ENCODE results near the gene FLVCR2.
"Not testable (repeated sequence)": the region's sequence is repeated elsewhere in the genome, so short reads cannot be mapped to it uniquely, and the experiment has no call there.

FLVCR2 gene

DNA sequence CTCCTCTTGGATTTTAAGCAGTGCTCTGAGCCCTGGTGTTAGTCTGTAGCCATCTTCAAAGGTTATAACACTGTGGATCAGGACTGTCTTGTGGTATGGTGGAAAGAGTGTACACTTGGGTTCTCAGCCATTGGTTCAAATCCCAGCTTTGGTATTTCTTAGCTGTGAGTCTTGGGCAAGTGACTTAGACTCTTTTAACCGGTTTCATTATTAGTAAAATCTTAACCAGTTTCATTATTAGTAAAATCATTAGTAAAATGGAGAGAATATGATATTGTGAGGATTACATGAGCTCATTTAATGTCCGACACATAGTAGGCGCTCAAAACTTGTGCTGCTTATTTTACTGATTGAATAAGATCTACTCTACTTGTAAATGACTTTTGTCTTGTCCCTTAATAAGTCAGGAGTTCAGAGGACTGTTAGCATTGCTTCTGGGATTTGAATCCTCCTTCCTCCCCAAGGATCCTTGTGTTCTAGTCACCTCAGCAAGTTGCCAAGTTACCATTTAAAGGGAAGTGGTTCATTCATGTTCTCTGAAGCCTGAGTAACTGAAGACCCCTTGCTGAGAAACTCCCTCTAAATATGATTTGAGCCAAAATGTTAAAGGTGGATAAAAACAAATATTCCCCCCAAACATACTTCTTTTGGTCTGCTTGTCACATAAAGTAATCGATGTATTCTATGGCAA is 95.1 kb downstream of the FLVCR2 start:
- DNase-seq = no peak

DNA sequence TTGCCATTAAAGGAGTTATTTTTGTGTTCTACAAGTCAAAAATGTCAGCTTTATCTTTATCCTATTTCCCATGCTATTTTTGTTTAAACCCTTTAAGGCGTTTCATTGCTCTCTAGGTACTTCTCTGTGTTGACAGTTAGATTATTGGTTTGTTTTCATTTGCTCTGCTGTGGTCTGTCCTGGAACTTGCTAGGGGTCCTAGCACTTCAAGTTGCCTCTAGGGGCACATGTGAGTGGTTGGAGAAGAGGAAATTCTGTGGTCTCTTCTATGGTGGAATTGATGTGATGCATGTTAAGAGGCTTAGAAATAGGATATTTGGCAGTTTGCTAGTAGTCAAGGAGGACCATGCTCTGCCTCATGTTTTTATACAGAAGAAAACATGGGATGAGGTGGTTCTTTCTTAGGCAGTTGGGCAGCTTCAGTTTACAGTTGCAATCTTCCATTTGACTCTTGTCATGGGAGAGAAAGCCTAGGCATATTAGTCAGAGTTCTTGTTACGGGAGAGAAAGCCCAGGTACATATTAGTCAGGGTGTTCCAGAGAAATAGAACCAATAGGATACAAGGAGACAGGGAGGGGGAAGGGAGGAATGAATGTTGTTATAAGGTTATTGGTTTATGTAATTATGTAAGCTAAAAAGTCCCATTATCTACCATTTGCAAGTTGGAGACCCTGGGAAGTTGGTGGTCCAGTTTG is 97.0 kb downstream of the FLVCR2 start:
- DNase-seq = no peak

DNA sequence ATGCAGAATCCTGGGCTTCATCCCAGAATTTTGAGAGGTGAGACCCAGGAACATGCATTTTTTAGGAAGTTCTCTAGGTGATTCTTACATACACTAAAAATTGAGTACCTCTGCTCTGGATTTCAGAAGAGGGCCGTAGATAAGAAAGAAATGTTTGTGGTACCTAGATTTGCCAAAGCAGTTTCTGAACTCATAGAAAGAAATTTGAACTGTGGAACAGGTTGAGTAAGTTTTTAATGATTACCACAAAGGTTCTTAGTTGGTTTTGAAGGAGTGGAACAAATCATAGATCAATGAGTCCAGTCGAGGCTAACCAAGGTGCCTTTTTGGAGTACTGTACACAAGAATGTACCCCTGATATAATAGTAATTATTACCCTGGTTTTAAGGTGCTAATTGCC is 107.5 kb downstream of the FLVCR2 start:
- DNase-seq = no peak

GRCh38 chr14:75689012-75689411 is 110.6 kb downstream of the FLVCR2 start:
- DNase-seq = no peak

- DNase-seq = no peak
Measured at GRCh38 chr14:75690010-75690409, 111.6 kb downstream of the FLVCR2 start.

GRCh38 chr14:75695025-75695424 is 116.6 kb downstream of the FLVCR2 start:
- DNase-seq = not testable (repeated sequence)

DNA sequence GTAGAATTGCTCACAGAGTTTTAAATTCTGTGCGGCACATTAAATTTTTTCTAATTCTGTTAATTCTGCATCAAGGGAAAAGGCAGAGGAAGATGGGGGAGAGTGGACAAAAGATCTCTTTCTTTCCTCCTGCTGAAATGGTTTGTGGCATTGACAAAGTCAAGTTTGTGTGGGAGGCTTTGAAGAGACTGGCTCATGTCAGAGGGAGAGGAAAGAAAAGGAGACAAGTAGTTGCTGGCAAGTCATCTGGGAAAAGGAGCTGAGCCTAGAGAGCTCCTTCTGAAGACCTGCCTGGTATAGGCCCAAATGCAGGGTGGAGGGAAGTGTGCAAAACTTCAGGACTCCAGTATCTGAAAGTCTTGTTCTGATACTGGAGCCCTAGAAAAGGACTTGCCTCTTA is 119.0 kb downstream of the FLVCR2 start:
- DNase-seq = no peak
